Vagina (tissue), 2 donors: ENCODE measurements around the gene NTRK3. TPM values are rescaled to one million over a fixed set of nuclear protein-coding genes. Genes with fewer than 3 reads are reported as not detected.

Experiments
- DNase-seq, 2 donors: peaks; one replicate each; pipeline ENCODE4 v3.0.0-alpha.2; 2017; ENCODE audit errors: extremely low spot score in 2 of 2
- H3K27ac ChIP-seq: fragments of 200-600 bp; sonication (generic); one replicate; pipeline ENCODE4 v1.5.1; 2019
- H3K27me3 ChIP-seq: fragments of 200-600 bp; sonication (generic); one replicate; pipeline ENCODE4 v1.5.1; 2019
- H3K36me3 ChIP-seq, 2 donors: fragments of 200-600 bp; sonication (generic); one replicate each; pipeline ENCODE4 v1.5.1; 2017 to 2019
- H3K4me1 ChIP-seq: fragments of 200-600 bp; sonication (generic); one replicate; pipeline ENCODE4 v1.5.1; 2019
- H3K4me3 ChIP-seq, 2 donors: fragments of 200-600 bp; sonication (generic); 1 replicate in 1 of 2; 2 replicates in 1 of 2; pipeline ENCODE4 v1.5.1; 2016 to 2019
- H3K9me3 ChIP-seq: fragments of 200-600 bp; sonication (generic); one replicate; pipeline ENCODE4 v1.5.1; 2019
- POLR2A ChIP-seq, 2 donors: fragments of 450-650 bp; IDR thresholded peaks; one replicate each; pipeline ENCODE4 v1.6.1; 2017; ENCODE audit warnings: antibody characterized with exemption in 2 of 2, mild to moderate bottlenecking in 2 of 2, moderate library complexity in 2 of 2
- POLR2AphosphoS5 ChIP-seq, 2 donors: sonication (generic); formaldehyde crosslinking; IDR thresholded peaks; one replicate each; pipeline ENCODE4 v1.9.0; 2017; ENCODE audit warnings: antibody characterized with exemption in 2 of 2, mild to moderate bottlenecking in 2 of 2, low read depth in 1 of 2; ENCODE audit not compliant: insufficient read depth in 1 of 2
- intact Hi-C: fragments of 100-400 bp; cut with DNase I; formaldehyde crosslinking; loops from one replicate; pipeline ENCODE4 v1.15.1; 2023
- total RNA-seq: library from RNA; depleted of rRNA; stranded (reverse); fragments of >200 nt; gene quantifications from one replicate; pipeline ENCODE4 v1.2.3, GENCODE V29; 2016
- TF ChIP-seq, protein P1 (sequence below), 3 experiments: fragments of 450-650 bp in 2 of 3; fragments of 200-600 bp in 1 of 3; sonication (generic) in 1 of 3; IDR thresholded peaks; one replicate each; pipeline ENCODE4 v1.5.1; 2017 to 2019; ENCODE audit warnings: antibody characterized with exemption in 3 of 3, mild to moderate bottlenecking in 2 of 3, moderate library complexity in 2 of 3

The NTRK3 gene
- total RNA-seq, 1 donor from 2014 or later = 4.9 TPM

GRCh38 chr15:88181613-88182012 is 74.9 kb downstream of the NTRK3 start:
- intact Hi-C loops = no loop called here
- Histone ChIP-seq H3K36me3 (no peaks in the 10 kb centered on the region), H3K27me3 (no peaks in the 10 kb centered on the region), H3K9me3 (no peaks in the 10 kb centered on the region), H3K27ac (no peak overlapping the region), H3K4me1 (no peaks in the 10 kb centered on the region), H3K4me3 (no peak overlapping the region)
- TF ChIP-seq POLR2A (IDR thresholded peaks at IDR 0.05) (no peak), POLR2AphosphoS5 (IDR thresholded peaks at IDR 0.05; ENCODE audit: insufficient read depth in 1 of 2, low read depth in 1 of 2) (no peak)
- TF ChIP-seq, protein P1, sequence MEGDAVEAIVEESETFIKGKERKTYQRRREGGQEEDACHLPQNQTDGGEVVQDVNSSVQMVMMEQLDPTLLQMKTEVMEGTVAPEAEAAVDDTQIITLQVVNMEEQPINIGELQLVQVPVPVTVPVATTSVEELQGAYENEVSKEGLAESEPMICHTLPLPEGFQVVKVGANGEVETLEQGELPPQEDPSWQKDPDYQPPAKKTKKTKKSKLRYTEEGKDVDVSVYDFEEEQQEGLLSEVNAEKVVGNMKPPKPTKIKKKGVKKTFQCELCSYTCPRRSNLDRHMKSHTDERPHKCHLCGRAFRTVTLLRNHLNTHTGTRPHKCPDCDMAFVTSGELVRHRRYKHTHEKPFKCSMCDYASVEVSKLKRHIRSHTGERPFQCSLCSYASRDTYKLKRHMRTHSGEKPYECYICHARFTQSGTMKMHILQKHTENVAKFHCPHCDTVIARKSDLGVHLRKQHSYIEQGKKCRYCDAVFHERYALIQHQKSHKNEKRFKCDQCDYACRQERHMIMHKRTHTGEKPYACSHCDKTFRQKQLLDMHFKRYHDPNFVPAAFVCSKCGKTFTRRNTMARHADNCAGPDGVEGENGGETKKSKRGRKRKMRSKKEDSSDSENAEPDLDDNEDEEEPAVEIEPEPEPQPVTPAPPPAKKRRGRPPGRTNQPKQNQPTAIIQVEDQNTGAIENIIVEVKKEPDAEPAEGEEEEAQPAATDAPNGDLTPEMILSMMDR (IDR thresholded peaks at IDR 0.05) = no peak
- no peak for DNase-seq

DNA sequence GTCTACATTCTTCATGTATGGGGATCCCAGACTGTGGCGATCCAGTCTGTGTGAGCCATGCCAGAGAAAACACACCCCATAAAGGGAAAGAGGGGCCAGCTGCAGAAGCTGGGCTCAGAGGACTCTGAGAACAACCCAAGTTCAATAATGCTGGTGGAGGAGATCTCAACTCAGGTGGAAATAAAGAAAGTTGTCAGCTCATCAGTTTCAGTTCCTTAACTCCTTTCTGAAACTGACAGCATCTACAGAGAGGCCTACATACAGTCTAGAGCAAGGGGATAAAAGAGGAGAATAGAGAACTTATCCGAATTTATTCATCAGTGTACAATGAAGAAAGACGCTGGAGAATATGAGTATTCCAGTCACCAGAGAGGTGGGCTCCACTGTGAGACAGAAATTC is 77.0 kb downstream of the NTRK3 start:
- Histone ChIP-seq H3K4me3 (no peak overlapping the region), H3K27me3 (no peaks in the 10 kb centered on the region), H3K9me3 (no peaks in the 10 kb centered on the region), H3K36me3 (no peaks in the 10 kb centered on the region), H3K4me1 (no peaks in the 10 kb centered on the region), H3K27ac (no peak overlapping the region)
- TF ChIP-seq POLR2AphosphoS5 (IDR thresholded peaks at IDR 0.05; ENCODE audit: insufficient read depth in 1 of 2, low read depth in 1 of 2) (no peak), POLR2A (IDR thresholded peaks at IDR 0.05) (no peak)
- TF ChIP-seq, protein P1 (IDR thresholded peaks at IDR 0.05) = no peak
- DNase-seq = no peak
- intact Hi-C loops = no loop called here

GRCh38 chr15:88178631-88179030 is 77.9 kb downstream of the NTRK3 start:
- H3K27ac ChIP-seq = no peak overlapping the region
- H3K27me3 ChIP-seq = no peaks in the 10 kb centered on the region
- TF ChIP-seq, protein P1 (IDR thresholded peaks at IDR 0.05) = no peak
- no peak for TF ChIP-seq POLR2A (IDR thresholded peaks at IDR 0.05)
- TF ChIP-seq POLR2AphosphoS5 (IDR thresholded peaks at IDR 0.05; ENCODE audit: insufficient read depth in 1 of 2, low read depth in 1 of 2) = no peak
- intact Hi-C loops = no loop called here
- DNase-seq = no peak
- no peaks in the 10 kb centered on the region for H3K36me3 ChIP-seq
- no peaks in the 10 kb centered on the region for H3K4me1 ChIP-seq
- no peak overlapping the region for H3K4me3 ChIP-seq
- no peaks in the 10 kb centered on the region for H3K9me3 ChIP-seq

DNA sequence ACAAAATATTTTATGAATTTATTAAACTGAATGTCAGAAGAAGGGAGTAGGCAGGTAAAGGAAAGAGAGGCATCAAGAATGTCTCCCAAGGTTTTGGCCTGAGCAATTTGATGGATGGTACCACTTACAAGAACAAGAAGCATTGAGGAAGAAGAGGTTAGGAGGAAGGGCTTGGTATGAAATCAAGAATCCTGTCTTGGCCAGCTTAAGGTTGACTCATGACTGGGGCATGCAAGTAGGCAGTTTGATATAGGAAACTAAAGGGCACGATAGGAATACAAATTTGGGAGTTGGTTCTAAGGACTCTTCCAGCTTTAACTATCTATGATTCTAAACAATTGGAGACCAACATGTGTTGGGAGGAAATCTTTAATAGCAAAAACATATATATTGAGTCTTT is 79.1 kb downstream of the NTRK3 start:
- no peaks in the 10 kb centered on the region for H3K9me3 ChIP-seq
- H3K36me3 ChIP-seq = no peaks in the 10 kb centered on the region
- no peak for DNase-seq
- no peak overlapping the region for H3K27ac ChIP-seq
- TF ChIP-seq POLR2A (IDR thresholded peaks at IDR 0.05) (no peak), POLR2AphosphoS5 (IDR thresholded peaks at IDR 0.05; ENCODE audit: insufficient read depth in 1 of 2, low read depth in 1 of 2) (no peak)
- TF ChIP-seq, protein P1 (IDR thresholded peaks at IDR 0.05) = no peak
- H3K4me1 ChIP-seq = no peaks in the 10 kb centered on the region
- H3K27me3 ChIP-seq = no peaks in the 10 kb centered on the region
- intact Hi-C loops = no loop called here
- no peak overlapping the region for H3K4me3 ChIP-seq

DNA sequence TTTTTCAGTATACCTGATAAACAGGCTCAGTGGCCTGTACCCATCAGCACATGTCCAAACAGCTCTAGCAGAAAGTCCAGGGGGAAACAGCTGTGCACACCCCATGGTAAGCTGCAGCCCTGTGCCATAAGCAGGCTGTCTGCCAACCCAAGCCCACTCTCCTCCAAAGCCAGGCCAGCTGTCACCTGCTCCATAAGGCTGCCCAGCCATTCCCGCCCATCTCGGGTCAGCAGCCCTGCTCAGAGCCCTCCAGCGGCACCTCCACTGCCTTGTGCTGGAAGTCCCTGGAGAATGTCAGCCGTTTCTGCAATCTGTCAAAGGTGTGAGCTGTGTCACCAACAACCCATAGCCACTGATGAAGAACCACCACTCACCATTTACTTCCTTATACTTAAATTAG is 82.0 kb downstream of the NTRK3 start:
- H3K36me3 ChIP-seq = no peaks in the 10 kb centered on the region
- TF ChIP-seq POLR2AphosphoS5 (IDR thresholded peaks at IDR 0.05; ENCODE audit: insufficient read depth in 1 of 2, low read depth in 1 of 2) (no peak), POLR2A (IDR thresholded peaks at IDR 0.05) (no peak)
- TF ChIP-seq, protein P1 (IDR thresholded peaks at IDR 0.05) = no peak
- H3K9me3 ChIP-seq = no peaks in the 10 kb centered on the region
- H3K4me3 ChIP-seq = no peak overlapping the region
- no peak overlapping the region for H3K27ac ChIP-seq
- no peak for DNase-seq
- H3K4me1 ChIP-seq = no peaks in the 10 kb centered on the region
- no peaks in the 10 kb centered on the region for H3K27me3 ChIP-seq
- intact Hi-C loops = no loop called here
